HuH-7 (cell line): Measurements from ENCODE around the gene KDM1A.

ENCODE experiments used
- DNase-seq: peaks from one replicate; pipeline ENCODE4 v3.0.0; 2011; ENCODE audit warnings: low spot score

Gene KDM1A

GRCh38 chr1:23013657-23014056, 5.6 kb upstream of the KDM1A start:
- no peak for DNase-seq

- DNase-seq: peak; percentile 55
These were observed 591 bp upstream of the KDM1A start for GRCh38 chr1:23018661-23019093.

GRCh38 chr1:23019863-23020625, 776 bp downstream of the KDM1A start:
- DNase-seq: peak; percentile 44

- DNase-seq: no peak
These were observed 1.6 kb downstream of the KDM1A start for GRCh38 chr1:23020706-23021405.

- DNase-seq: no peak
These were observed 2.6 kb downstream of the KDM1A start for GRCh38 chr1:23021834-23022233.

- no peak for DNase-seq
These were observed 4.0 kb downstream of the KDM1A start for GRCh38 chr1:23023174-23023845.

- DNase-seq: no peak
These were observed 7.3 kb downstream of the KDM1A start for GRCh38 chr1:23026568-23026967.

- DNase-seq: no peak
These were observed 8.2 kb downstream of the KDM1A start for GRCh38 chr1:23027352-23027907.

GRCh38 chr1:23029337-23029736, 10.1 kb downstream of the KDM1A start:
- DNase-seq: no peak

GRCh38 chr1:23035823-23036452, 16.7 kb downstream of the KDM1A start:
- DNase-seq: no peak

GRCh38 chr1:23037081-23037740, 17.9 kb downstream of the KDM1A start:
- DNase-seq: no peak

- no peak for DNase-seq
These were observed 20.1 kb downstream of the KDM1A start for GRCh38 chr1:23039308-23039826.

- no peak for DNase-seq
These were observed 21.2 kb downstream of the KDM1A start for GRCh38 chr1:23040509-23040908.

GRCh38 chr1:23044035-23044434, 24.8 kb downstream of the KDM1A start:
- DNase-seq: no peak

GRCh38 chr1:23050201-23050600, 30.9 kb downstream of the KDM1A start:
- DNase-seq: no peak

- DNase-seq: no peak
These were observed 32.1 kb downstream of the KDM1A start for GRCh38 chr1:23051290-23051909.

- DNase-seq: no peak
These were observed 38.0 kb downstream of the KDM1A start for GRCh38 chr1:23057301-23057700.

- DNase-seq: no peak
These were observed 43.0 kb downstream of the KDM1A start for GRCh38 chr1:23062271-23062670.

- DNase-seq: no peak
These were observed 46.1 kb downstream of the KDM1A start for GRCh38 chr1:23065385-23065784.

- no peak for DNase-seq
These were observed 46.8 kb downstream of the KDM1A start for GRCh38 chr1:23066075-23066474.

GRCh38 chr1:23069149-23069548, 49.9 kb downstream of the KDM1A start:
- DNase-seq: no peak
